Measurements from ENCODE around the gene PSD.
A peak's percentile ranks its signal among the peaks of the same experiment; 100 is the strongest.

The PSD gene

DNA sequence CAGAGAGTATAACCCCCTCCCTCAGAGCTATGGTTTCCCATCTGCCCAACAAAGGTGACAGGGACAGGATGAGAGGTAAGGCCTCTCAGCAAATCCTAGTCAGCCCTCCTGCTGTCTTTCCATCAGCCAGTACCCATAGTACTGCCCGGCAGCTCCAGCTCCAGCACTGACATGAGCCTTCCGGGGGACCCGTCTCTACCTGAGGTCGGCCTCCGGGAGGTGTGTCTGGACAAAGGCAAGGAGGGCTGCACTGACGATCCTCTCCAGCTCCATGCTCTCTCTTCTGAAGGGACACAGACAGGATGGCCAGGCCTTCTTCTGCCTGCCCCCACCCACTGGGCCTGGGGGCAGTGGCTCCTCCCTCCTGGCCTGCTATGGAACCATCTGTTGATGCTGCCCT is 6.3 kb upstream of the PSD start:
- DNase-seq (ENCODE audit: low read depth): no peak
- no peak overlapping the region for H3K4me3 ChIP-seq (ENCODE audit: low read depth, low read length)
- TF ChIP-seq, protein P1, sequence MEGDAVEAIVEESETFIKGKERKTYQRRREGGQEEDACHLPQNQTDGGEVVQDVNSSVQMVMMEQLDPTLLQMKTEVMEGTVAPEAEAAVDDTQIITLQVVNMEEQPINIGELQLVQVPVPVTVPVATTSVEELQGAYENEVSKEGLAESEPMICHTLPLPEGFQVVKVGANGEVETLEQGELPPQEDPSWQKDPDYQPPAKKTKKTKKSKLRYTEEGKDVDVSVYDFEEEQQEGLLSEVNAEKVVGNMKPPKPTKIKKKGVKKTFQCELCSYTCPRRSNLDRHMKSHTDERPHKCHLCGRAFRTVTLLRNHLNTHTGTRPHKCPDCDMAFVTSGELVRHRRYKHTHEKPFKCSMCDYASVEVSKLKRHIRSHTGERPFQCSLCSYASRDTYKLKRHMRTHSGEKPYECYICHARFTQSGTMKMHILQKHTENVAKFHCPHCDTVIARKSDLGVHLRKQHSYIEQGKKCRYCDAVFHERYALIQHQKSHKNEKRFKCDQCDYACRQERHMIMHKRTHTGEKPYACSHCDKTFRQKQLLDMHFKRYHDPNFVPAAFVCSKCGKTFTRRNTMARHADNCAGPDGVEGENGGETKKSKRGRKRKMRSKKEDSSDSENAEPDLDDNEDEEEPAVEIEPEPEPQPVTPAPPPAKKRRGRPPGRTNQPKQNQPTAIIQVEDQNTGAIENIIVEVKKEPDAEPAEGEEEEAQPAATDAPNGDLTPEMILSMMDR (conservative IDR thresholded peaks at IDR 0.05; ENCODE audit: low read depth, low read length): no peak

DNA sequence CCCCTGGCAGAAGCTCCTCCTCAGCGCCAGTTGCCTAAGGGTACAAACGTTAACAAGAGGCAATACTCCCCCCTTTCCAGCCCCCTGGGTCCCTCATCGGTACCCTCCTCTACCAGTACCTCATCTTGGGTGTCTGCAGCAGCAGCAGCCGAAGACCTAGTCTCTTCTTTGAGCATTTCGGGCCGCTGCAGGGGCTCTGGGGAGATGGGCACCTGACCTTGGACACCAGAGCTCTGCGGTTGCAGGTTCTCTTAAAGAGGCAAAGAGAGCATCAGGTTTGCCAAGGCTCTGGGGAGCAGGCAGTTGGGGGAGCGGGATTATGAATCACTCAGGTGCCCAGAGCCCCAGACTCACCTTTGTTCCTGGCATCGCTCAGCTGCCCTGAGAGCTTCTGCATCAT is 5.6 kb upstream of the PSD start:
- H3K4me3 ChIP-seq (ENCODE audit: low read depth, low read length): no peak overlapping the region
- no peak for DNase-seq (ENCODE audit: low read depth)
- TF ChIP-seq, protein P1 (conservative IDR thresholded peaks at IDR 0.05; ENCODE audit: low read depth, low read length): no peak

DNA sequence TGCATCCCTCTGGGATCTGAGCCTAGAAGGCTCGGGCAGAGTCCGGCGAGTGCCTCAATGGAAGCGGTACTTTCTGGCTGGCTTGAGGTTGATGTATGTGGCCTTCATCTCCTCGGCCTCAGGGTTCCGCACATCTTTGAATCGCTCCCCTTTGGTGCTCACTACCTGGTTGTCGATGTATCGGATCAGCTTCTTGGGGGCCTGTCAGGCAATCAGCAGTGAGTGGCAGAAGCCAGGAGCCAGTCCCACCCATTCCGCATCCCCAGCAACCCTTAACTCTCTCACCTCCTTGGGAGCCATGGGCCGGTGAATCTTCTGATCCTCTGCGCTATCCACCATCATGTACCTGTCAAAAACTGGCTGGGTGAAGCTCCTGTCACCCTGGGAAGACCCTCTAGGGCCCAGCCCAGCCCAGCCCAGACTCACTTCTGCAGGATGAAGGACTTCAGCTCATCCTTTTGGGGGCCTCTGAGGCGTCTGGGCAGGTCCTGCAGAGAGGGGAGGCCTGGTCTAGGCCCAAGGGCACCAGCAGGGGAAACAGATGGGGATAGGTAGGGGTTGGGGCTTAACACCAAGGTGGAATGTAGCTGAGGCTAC is 4.9 kb upstream of the PSD start:
- H3K4me3 ChIP-seq (ENCODE audit: low read depth, low read length): no peak overlapping the region
- TF ChIP-seq, protein P1 (conservative IDR thresholded peaks at IDR 0.05; ENCODE audit: low read depth, low read length): no peak
- no peak for DNase-seq (ENCODE audit: low read depth)

DNA sequence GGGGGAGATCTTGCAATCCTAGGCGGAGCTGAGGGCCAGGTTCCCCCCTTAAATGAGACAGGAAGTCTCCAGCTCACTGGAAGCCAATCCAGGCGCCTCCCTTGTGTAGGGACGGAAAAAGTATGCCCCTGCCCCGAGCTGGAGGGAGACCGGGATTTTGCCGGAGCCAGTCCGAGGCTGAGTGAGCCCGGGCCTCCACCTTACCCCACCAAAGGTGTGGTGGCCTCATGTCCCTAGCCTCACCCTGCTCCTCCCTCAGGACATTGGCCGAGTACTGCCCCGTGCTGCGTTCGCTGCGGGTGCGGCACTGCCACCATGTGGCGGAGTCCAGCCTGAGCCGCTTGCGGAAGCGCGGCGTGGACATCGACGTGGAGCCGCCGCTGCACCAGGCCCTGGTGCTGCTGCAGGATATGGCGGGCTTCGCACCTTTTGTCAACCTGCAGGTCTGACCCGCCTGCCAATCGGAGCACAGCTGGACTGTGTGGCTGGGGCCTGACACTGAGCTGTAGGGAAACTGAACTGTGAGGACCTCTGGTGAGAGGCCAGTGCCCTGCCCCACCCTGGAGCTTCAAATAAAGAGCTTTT is 4.1 kb upstream of the PSD start:
- TF ChIP-seq, protein P1 (conservative IDR thresholded peaks at IDR 0.05; ENCODE audit: low read depth, low read length): peak; percentile 86
- DNase-seq (ENCODE audit: low read depth): peak; percentile 78

DNA sequence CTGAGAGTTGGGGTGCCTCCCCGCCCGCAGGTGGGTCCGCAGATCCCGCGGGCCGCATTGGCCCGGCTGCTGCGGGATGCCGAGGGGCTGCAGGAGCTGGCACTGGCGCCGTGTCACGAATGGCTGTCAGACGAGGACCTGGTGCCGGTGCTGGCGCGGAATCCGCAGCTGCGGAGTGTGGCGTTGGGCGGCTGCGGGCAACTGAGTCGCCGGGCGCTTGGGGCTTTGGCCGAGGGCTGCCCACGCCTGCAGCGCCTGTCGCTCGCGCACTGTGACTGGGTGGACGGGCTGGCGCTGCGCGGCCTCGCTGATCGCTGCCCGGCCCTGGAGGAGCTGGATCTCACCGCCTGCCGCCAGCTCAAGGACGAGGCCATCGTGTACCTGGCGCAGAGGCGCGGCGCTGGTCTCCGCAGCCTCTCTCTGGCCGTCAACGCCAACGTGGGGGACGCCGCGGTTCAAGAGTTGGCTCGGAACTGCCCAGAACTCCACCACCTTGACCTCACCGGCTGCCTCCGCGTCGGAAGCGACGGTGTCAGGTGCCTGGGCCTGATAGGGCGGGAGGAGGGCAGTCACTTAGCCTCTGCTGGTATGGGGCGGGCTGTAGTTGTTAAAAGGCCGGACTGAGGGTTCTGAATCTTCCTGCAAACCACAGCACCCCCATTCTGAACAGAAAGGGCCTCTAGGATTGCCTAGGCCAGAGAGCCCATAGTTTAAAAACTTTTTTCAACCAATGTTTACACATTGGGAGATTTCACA is 3.4 kb upstream of the PSD start:
- H3K4me3 ChIP-seq (ENCODE audit: low read depth, low read length): peak overlapping the region; percentile 86
- DNase-seq (ENCODE audit: low read depth): peak; percentile 24
- TF ChIP-seq, protein P1 (conservative IDR thresholded peaks at IDR 0.05; ENCODE audit: low read depth, low read length): no peak

More for the DNA sequence above, 4.1 kb upstream of the PSD start:
- peak overlapping the region; percentile 86 for H3K4me3 ChIP-seq (ENCODE audit: low read depth, low read length)

DNA sequence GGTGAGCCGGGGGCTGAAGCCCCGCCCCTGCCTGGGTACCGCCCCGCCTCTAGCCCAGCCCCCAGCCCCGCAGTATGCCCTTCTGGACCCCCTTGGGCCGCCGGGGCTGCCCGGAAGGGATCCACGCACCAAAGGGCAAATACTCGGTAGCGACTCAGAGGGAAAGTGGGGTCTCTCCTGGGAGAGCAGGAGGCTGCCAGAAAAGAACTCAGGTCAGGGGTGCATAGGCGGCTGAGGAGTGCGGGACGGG is 2.8 kb upstream of the PSD start:
- peak overlapping the region; percentile 86 for H3K4me3 ChIP-seq (ENCODE audit: low read depth, low read length)
- TF ChIP-seq, protein P1 (conservative IDR thresholded peaks at IDR 0.05; ENCODE audit: low read depth, low read length): no peak
- no peak for DNase-seq (ENCODE audit: low read depth)
